Dermis blood vessel endothelial cell (primary cell): ENCODE data around the gene ZFP82. TPM values are rescaled to one million over a fixed set of nuclear protein-coding genes. Genes with fewer than 3 reads are reported as not detected.

ENCODE experiments used
- DNase-seq: peaks from one replicate; pipeline ENCODE4 v3.0.0; 2010
- total RNA-seq: library from RNA; depleted of rRNA; stranded (reverse); fragments of >200 nt; gene quantifications from 2 replicates; pipeline ENCODE4 v1.2.3, GENCODE V29; 2014

The ZFP82 gene
- total RNA-seq, 1 donor from 2014 or later: 5.6 TPM

DNA sequence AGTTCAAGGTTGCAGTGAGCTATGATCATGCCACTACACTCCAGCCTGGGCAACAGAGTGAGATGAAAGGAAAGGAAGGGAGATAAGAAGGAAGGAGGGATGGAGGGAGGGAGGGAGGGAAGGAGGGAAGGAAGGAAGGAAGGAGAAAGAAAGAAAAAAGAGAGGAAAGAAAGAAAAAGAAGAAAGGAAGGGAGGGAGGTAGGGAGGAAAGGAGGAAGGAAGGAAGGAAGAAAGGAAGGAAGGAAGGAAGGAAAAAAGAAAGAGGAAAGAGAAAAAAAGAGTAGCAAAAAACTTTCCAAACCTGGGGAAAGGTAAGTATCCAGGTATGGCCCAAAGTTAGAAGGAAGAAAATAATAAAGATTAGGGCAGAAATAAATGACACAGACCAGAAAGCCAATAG, 46.6 kb downstream of the ZFP82 start:
- no peak for DNase-seq

DNA sequence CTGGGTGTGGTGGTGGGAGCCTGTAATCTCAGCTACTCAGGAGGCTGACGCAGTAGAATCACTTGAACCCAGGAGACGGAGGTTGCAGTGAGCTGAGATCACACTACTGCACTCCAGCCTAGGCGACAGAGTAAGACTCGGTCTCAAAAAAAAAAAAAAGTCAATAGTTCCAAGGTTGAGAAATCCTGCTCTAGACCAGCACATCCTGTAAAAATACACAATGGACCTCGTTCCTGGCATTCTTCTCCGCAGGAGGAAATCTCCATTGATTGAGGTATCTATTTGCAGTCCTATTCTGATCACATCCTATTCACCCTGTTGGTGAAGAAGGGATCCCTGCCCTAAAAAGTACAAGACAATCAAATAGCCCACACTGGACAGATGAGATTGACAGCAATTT, 54.6 kb downstream of the ZFP82 start:
- peak; percentile 10 for DNase-seq

Other genes with a start within 250 kb of the ZFP82 start
- 2.4 and 6.5 TPM in 2 replicates for gene ZNF565, start 204.0 kb downstream of the ZFP82 start, total RNA-seq
- 123 and 131 TPM in 2 replicates for gene ZNF146, start 203.5 kb downstream of the ZFP82 start, total RNA-seq
- gene ZFP14, start 39.4 kb downstream of the ZFP82 start, total RNA-seq: 3.3 and 5.6 TPM in 2 replicates
- gene ZNF566, start 70.9 kb upstream of the ZFP82 start, total RNA-seq: 9.4 and 12.6 TPM in 2 replicates
- gene ZNF260, start 109.6 kb upstream of the ZFP82 start, total RNA-seq: 14.3 and 18.6 TPM in 2 replicates
- 7.0 and 10.4 TPM in 2 replicates for gene ZNF529, start 154.6 kb upstream of the ZFP82 start, total RNA-seq
- gene ZNF382, start 186.7 kb upstream of the ZFP82 start, total RNA-seq: 5.9 and 7.5 TPM in 2 replicates
- 6.0 and 9.2 TPM in 2 replicates for gene ZNF461, start 248.2 kb upstream of the ZFP82 start, total RNA-seq